ENCODE data around the gene PRPH2.

DNA sequence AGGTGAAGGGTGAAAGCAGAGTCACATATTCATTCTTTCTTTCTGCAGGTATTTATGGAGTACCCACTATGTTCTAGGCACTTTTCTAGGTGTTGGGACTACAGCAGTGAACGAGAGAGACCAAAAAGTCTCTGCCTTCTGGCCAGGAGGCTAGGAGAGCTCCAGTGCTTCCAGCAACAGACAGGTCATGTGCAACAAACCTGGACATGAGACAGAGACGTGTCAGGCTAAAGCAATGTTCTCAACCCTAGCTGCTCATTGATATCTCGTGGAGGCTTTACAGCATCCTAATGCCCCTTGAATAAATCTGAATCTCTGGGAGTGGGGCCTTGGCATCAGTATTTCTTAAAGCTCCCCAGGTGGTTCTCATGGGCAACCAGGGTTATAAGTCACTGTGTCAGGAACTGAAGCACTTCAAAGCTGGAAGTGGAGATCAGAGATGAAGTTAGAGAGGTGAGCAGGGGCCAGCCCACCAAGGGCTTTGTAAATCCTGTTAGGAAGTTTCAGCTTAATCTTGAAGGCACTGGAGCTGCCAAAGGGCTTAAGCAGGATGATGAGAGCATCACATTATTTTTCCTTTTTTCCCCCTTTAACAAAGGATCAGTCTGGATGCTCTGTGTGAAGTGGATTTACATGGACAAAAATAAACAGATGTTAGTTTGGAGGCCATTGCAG is 36.5 kb upstream of the PRPH2 start:
- TF ChIP-seq POLR2A (IDR thresholded peaks at IDR 0.05) = no peak
- TF ChIP-seq, protein P1, sequence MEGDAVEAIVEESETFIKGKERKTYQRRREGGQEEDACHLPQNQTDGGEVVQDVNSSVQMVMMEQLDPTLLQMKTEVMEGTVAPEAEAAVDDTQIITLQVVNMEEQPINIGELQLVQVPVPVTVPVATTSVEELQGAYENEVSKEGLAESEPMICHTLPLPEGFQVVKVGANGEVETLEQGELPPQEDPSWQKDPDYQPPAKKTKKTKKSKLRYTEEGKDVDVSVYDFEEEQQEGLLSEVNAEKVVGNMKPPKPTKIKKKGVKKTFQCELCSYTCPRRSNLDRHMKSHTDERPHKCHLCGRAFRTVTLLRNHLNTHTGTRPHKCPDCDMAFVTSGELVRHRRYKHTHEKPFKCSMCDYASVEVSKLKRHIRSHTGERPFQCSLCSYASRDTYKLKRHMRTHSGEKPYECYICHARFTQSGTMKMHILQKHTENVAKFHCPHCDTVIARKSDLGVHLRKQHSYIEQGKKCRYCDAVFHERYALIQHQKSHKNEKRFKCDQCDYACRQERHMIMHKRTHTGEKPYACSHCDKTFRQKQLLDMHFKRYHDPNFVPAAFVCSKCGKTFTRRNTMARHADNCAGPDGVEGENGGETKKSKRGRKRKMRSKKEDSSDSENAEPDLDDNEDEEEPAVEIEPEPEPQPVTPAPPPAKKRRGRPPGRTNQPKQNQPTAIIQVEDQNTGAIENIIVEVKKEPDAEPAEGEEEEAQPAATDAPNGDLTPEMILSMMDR (IDR thresholded peaks at IDR 0.05) = no peak

Measured in gastroesophageal sphincter (tissue), 3 donors.